SU-DHL-6 (cell line): Measurements from ENCODE around the gene USP28.

Experiments
- EZH2phosphoT487 ChIP-seq: fragments of 200-600 bp; sonication (generic), shearing (Covaris generic); conservative IDR thresholded peaks from 2 replicates; pipeline ENCODE4 v1.6.1; 2018; ENCODE audit warnings: mild to moderate bottlenecking, antibody characterized with exemption, low read length, moderate library complexity, mixed read lengths
- TF ChIP-seq, protein P1 (sequence below): fragments of 200-600 bp; sonication (generic); IDR thresholded peaks from one replicate; pipeline ENCODE4 v1.5.1; 2017; ENCODE audit warnings: antibody characterized with exemption, mild to moderate bottlenecking, low read length, moderate library complexity; ENCODE audit not compliant: insufficient read depth, poor library complexity, severe bottlenecking

DNA sequence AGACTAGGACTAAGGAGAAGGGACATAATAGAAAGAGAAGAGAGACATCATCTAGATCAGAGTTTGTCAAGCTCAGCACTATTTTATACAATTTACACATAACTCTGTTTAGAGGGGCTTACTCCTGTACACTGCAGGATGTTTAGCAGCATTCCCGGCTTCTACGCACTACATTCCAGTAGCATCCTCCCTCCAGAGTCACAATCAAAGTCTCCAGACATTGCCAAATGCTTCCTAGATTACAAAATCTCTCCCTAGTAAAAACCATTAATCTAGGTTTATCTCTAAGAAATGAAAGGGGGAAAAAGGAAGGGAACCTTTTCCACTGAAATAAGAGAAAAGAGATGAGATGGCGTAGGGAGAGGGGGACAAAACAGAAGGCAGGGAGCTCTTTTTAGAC is 4.0 kb downstream of the USP28 start:
- TF ChIP-seq, protein P1, sequence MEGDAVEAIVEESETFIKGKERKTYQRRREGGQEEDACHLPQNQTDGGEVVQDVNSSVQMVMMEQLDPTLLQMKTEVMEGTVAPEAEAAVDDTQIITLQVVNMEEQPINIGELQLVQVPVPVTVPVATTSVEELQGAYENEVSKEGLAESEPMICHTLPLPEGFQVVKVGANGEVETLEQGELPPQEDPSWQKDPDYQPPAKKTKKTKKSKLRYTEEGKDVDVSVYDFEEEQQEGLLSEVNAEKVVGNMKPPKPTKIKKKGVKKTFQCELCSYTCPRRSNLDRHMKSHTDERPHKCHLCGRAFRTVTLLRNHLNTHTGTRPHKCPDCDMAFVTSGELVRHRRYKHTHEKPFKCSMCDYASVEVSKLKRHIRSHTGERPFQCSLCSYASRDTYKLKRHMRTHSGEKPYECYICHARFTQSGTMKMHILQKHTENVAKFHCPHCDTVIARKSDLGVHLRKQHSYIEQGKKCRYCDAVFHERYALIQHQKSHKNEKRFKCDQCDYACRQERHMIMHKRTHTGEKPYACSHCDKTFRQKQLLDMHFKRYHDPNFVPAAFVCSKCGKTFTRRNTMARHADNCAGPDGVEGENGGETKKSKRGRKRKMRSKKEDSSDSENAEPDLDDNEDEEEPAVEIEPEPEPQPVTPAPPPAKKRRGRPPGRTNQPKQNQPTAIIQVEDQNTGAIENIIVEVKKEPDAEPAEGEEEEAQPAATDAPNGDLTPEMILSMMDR: no peak
- TF ChIP-seq EZH2phosphoT487: no peak
